ENCODE measurements around the gene LSM6.

Gene LSM6

GRCh38 chr4:146190456-146190855, 14.9 kb downstream of the LSM6 start:
- TF ChIP-seq TEAD4 (IDR thresholded peaks at IDR 0.05) (no peak), RAD21 (IDR thresholded peaks at IDR 0.05; ENCODE audit: low read depth) (no peak), TCF12 (IDR thresholded peaks at IDR 0.05; ENCODE audit: low read depth) (no peak), FOXM1 (IDR thresholded peaks at IDR 0.05; ENCODE audit: borderline replicate concordance, low read depth) (no peak), NFIC (IDR thresholded peaks at IDR 0.05) (no peak), EGR1 (IDR thresholded peaks at IDR 0.05) (no peak), EP300 (IDR thresholded peaks at IDR 0.05; ENCODE audit: borderline replicate concordance) (no peak), CEBPB (IDR thresholded peaks at IDR 0.05) (no peak), MAX (IDR thresholded peaks at IDR 0.05) (no peak), CREB1 (IDR thresholded peaks at IDR 0.05; ENCODE audit: low read depth) (no peak), ZBTB7A (IDR thresholded peaks at IDR 0.05; ENCODE audit: low read depth) (no peak), TAF1 (IDR thresholded peaks at IDR 0.05; ENCODE audit: low read depth) (no peak), REST (IDR thresholded peaks at IDR 0.05; ENCODE audit: low read depth) (no peak)
- TF ChIP-seq, protein P1, sequence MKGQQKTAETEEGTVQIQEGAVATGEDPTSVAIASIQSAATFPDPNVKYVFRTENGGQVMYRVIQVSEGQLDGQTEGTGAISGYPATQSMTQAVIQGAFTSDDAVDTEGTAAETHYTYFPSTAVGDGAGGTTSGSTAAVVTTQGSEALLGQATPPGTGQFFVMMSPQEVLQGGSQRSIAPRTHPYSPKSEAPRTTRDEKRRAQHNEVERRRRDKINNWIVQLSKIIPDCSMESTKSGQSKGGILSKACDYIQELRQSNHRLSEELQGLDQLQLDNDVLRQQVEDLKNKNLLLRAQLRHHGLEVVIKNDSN (IDR thresholded peaks at IDR 0.05): no peak

DNA sequence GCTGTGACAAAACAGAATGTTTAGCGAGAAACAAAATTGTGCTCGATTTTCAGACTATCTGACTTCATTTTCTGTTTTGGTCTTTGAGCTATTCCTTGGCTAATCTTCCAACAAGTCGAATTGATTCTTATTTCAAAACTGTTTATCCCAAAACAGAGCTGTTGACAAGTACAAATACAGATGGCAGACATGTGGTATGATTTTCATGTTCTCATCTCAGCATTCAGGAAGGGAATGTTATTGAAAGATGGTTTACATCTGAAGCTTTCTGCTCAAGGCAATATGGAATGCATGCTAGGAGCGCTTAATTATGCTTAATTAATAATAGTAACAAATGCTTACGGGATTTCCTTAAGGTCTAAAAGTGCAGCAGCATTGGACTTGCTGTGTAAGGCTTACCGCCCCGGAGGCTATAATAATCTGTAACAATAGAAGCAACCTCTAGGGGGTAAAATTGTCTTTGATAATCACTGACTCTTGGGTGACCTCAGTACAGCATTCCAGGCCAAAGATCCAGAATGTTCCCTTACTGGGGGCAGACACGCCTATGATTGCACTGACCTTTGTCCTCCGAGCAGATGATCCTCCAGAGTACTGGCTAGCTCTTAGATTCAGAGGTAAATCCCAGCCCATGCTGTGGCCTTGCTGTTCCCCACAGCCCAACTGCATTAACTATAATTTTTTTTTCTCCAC, 16.4 kb downstream of the LSM6 start:
- TF ChIP-seq EGR1 (IDR thresholded peaks at IDR 0.05) (no peak), TAF1 (IDR thresholded peaks at IDR 0.05; ENCODE audit: low read depth) (no peak), EP300 (IDR thresholded peaks at IDR 0.05; ENCODE audit: borderline replicate concordance) (no peak), ZBTB7A (IDR thresholded peaks at IDR 0.05; ENCODE audit: low read depth) (no peak), CREB1 (IDR thresholded peaks at IDR 0.05; ENCODE audit: low read depth) (no peak), RAD21 (IDR thresholded peaks at IDR 0.05; ENCODE audit: low read depth) (no peak), TCF12 (IDR thresholded peaks at IDR 0.05; ENCODE audit: low read depth) (no peak), CEBPB (IDR thresholded peaks at IDR 0.05) (no peak), TEAD4 (IDR thresholded peaks at IDR 0.05) (no peak), REST (IDR thresholded peaks at IDR 0.05; ENCODE audit: low read depth) (no peak), MAX (IDR thresholded peaks at IDR 0.05) (no peak), FOXM1 (IDR thresholded peaks at IDR 0.05; ENCODE audit: borderline replicate concordance, low read depth) (no peak), YY1 (IDR thresholded peaks at IDR 0.05; ENCODE audit: low read depth) (no peak), NFIC (IDR thresholded peaks at IDR 0.05) (no peak)
- TF ChIP-seq, protein P1 (IDR thresholded peaks at IDR 0.05): no peak

- TF ChIP-seq TEAD4 (IDR thresholded peaks at IDR 0.05) (no peak), NFIC (IDR thresholded peaks at IDR 0.05) (no peak), CEBPB (IDR thresholded peaks at IDR 0.05) (no peak), MAX (IDR thresholded peaks at IDR 0.05) (no peak), REST (IDR thresholded peaks at IDR 0.05; ENCODE audit: low read depth) (no peak), ZBTB7A (IDR thresholded peaks at IDR 0.05; ENCODE audit: low read depth) (no peak), FOXM1 (IDR thresholded peaks at IDR 0.05; ENCODE audit: borderline replicate concordance, low read depth) (no peak), YY1 (IDR thresholded peaks at IDR 0.05; ENCODE audit: low read depth) (no peak), EGR1 (IDR thresholded peaks at IDR 0.05) (no peak), CREB1 (IDR thresholded peaks at IDR 0.05; ENCODE audit: low read depth) (no peak), EP300 (IDR thresholded peaks at IDR 0.05; ENCODE audit: borderline replicate concordance) (no peak)
- TF ChIP-seq, protein P1 (IDR thresholded peaks at IDR 0.05): no peak
Measured at GRCh38 chr4:146193628-146194027, 18.1 kb downstream of the LSM6 start.
